GM21390 (cell line): ENCODE results near the gene ARMC2.
A peak's percentile ranks its signal among the peaks of the same experiment; 100 is the strongest.
"Not testable (repeated sequence)": the region's sequence is repeated elsewhere in the genome, so short reads cannot be mapped to it uniquely, and the experiment has no call there.

Source experiments
- ATAC-seq: cut with Tn5 transposase; IDR thresholded peaks from one replicate; pipeline ENCODE4 v1.9.1; 2021; ENCODE audit not compliant: unreplicated experiment

Gene ARMC2

DNA sequence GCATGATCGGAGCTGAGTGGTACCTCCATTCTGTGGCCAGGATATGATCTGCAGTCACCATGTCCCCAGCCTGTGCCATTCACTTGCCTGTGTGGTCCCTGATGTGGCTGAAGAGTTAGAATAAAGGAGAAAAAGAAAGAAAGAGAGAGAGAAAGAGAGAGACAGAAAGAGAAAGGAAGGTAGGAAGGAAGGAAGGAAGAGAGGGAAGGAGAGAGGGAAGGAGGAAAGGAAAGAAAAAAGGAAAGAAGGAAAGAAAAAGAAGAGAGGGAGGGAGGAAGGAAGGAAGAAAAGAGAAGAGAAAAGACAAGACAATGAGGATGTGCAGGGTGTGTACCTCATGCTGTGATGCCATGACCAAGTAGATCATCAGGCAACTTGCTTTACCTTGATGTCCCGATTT lies 22.1 kb downstream of the ARMC2 start:
- no peak for ATAC-seq

DNA sequence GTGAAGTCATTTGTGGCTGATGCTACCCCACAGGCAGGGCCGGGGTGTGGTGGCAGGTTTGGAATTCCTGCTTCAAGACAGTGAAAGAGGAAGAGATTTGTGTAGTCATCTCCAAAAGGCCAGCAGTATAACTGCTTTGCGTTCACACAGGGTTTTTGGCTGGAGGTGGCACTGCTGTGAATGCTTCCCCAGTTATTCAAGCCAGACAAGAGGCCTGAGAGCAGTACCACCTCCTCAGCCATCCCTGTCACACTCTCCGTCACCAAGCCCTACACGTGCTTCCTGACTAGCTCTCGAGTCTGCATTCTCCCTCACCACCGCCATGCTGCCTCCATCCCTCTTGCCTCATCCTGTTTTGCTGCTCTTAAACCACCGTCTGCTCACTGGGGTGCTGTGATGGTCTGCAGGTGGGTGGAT lies 23.9 kb downstream of the ARMC2 start:
- no peak for ATAC-seq

DNA sequence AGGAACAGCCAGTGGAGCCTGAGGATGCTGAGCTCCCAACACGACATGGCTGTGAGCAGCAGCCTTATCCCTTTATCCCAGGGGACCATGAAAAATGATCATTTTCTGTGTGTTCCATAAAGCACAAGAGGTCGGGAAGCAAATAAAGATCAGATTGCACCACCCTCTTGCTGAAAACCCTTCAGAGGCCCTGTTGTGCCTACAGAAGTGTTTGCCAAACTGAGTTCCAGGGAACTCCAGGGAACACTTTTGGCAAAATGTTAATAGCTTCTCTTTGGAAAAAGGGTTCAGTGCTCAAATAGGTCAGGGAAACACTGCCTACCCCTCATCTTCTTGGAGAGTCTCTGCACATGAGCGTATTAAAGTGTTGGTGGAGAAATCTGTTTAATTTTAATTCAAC lies 24.4 kb downstream of the ARMC2 start:
- no peak for ATAC-seq

DNA sequence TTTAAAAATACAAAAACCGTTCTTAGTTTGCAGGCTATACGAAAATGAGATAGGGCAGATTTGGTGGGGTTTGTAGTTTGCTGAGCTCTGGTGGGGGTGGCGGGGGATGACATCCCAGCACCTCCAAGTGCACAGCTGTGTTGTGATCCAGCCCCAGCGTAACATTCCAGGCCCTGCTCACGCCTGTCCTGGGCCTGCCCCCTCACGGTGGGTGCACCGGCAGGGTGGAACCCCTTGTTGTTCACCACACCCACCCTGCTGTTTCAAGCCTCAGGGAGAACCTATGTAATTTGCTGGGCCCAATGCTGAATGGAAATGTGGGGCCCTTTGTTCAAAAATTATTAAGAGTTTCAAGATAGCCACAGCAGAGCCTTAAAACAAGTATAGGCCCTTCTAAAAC lies 25.0 kb downstream of the ARMC2 start:
- ATAC-seq, result no peak

DNA sequence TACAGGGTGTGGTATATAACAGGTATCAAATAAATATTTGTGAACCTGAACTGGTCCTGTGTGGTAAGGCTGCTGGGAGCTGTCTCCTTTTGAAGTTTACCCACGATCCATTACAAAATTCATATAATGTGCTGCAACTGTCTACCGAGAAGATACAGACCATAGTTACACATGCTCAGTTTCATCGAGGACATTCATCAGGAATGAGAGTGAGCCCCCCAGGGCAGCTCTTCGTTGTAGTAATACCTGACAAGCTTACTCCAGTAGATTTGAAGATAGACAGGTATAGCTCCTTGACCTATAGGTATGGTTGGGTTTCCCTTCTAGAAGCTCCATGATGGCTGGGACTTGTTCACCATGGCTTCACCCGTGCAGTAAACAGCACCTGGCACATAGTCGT lies 25.7 kb downstream of the ARMC2 start:
- ATAC-seq, result no peak

DNA sequence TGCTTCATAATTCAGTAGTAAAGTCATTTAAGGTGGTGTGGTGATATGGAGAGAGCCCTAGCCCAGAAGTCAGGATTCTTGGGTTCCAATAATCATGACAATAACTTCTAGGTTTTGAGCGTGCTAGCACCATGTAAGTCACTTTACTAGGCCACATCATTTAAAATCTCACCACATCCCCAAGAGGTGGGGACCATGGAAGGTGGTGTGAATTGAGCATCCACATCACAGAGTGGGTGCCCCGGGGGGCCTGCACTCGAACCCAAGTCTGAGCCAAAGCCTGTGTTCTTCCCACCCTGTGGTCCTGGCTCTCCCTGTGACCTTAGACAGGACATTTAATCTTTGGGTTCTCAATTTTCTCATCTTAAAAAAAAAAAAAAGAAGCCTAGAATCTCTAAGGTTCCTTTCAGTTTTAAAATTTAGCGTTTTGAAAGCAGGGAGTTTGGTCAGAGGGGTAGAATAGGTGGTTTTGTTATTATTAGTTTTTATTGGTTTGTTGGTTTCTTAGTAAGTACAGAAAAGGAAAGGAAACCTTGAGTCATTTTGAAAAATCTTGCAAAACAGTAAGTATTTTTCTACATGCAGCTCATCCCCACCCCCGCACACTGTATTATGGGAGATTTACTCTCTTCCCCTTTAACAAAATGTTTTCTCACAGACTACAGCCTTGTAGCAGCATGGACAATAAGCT lies 26.4 kb downstream of the ARMC2 start:
- peak; percentile 84 for ATAC-seq

DNA sequence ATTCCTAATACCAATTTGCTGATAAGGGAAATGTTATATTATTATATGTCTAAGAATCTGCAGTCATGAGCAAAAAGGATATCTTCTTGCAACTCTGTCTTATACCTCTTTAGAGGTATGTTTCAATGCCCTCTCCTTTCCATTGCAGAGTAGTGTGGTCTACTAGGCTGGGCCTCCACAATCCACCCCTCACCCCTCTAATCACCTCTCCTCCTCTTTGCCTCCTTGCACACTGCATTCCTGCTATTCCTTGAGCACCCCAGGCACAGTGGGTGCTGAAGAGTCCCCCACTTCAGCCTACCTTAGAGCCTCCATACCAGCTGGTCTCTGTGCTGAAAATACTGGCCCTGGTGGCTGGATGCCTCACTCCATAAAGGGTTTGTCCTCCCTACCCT lies 26.9 kb downstream of the ARMC2 start:
- no peak for ATAC-seq

DNA sequence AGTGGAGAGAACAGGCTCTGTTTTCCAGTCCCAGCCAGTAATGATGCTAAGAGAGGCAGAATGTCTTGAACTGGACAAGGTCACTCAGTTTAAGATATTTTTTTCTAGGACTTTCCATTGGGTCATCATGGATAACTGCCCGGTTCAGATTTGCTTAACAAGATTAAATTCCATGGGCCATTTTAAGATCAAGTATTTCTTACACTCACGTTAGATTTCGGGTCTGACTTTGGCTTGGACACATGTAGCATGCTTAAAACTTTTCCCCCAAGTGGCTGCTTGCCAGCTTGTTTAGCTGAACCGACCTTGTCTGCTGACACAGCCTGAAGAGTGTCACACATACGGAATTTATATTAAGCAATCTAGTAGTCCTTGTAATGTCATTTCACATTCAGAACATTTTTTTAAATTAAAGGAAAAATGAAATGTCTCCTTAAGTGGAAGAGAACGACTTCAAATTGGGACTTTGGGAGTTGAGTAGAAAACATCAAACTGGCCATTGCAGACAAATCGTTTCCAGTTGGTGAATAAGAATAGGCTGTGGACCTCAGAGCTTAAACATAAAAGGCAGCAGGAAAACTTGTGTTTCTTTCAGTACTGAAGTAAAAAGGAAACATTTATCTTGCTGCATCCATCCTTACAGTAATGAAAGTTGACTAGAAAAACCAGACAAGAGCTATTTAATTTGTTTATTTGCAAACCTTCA lies 29.0 kb downstream of the ARMC2 start:
- ATAC-seq, result no peak

DNA sequence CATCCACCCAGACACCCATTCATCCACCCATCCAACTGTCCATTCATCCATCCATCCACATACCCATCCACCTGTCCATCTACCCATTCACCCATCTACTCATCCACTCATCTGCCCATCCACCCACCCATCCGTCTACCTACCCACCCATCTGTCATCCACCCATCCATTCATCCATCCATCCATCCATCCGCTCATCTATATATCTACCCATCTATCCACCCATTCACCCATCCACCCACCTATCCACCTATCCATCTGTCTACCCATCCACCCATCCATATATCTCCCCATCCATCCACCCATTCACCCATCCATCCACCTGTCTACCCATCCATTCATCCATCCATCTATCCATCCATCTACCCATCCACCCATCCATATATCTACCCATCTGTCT lies 30.7 kb downstream of the ARMC2 start:
- no peak for ATAC-seq

DNA sequence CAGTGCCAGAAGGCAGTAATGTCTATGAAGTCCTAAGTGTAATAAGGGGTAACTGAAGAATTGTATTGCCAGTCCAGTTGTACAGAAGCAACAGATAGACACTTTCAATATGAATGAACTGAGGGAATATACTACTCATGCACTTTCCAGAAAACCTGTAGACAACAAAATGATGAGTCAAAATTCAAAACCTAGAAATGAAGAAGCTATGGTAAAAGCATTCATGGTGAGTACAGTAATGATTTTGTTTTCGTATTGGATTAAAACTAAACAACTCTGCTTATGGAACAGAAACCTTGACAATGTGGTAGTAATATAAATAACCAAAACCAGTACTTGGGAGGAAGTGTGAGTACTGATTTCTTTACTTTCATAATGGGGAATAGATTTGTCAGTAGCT lies 35.0 kb downstream of the ARMC2 start:
- ATAC-seq, result peak; percentile 91

DNA sequence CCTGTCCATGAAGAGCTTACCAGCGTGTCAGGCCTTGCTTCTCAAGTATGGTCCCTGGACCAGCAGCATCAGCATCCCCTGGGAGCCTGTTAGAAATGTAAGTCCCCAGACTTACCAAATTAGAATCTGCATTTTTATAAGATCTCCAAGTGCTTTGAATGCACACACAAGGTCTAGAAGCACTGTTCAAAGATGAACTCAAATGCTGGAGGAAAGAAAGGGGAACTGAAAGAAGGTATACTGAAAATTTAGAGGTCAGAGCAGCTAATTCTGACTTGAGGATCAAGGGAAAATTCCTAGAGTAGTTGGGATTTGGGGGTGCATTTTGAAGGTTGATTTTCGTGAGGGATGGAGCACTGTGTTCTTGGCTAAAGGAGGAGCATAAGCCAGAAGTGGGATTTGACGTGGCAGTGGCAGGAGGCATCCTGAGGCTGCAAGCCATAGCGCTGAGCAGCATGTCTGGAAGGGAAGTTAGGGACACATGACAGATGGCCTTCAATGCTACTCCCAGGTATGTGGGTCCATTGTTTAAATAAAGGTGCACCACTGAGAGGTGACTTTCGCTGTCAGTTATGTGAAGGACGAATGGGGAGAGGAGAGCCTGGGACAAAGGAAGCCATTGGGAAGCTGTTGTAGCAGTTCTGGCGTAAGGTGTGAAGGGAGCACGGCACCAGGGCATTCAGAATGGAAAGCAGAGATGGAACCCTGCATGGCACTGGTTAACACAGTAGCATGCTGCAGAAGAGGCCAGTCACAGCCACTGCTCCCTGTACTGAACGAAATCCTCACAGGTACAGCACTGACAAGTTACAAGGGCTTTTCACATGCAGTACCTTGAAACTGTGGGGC lies 36.2 kb downstream of the ARMC2 start:
- no peak for ATAC-seq

DNA sequence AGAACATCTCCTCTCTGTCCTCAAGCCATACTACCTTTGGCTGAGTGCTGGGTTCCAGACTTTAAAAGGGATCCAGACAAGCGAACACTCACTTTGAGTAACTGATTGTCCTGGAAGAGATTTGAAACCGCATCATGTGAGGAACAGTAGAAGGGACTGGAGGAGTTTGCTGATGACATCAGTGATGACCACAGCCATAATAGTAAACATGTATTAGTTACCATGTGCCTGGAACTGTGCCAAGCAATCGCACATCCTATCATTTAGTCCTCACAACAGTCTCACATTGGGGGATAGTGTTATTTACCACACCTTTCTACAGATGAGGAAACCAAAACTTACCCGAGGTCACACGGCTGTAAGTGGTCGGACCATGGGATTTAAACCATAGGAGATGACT lies 39.8 kb downstream of the ARMC2 start:
- ATAC-seq, result no peak

DNA sequence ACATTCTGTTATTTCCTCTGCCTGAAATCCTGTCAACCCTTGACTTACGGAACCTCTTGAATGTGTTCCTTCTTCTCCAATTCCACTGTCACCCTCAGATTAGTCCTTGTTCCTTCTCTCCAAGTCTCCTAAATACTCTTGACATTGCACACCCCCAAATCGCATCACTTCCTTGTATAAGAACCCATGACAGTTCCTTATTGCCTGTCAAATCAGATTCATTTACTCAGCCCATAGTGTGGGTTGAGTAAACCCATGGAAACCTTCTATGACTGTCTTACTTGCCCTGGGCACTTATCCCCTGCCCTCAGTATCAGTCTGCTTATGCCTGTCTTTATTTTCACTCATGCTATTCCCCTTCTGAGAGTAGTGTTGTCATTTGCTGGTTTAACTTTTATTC lies 40.5 kb downstream of the ARMC2 start:
- ATAC-seq, result no peak

DNA sequence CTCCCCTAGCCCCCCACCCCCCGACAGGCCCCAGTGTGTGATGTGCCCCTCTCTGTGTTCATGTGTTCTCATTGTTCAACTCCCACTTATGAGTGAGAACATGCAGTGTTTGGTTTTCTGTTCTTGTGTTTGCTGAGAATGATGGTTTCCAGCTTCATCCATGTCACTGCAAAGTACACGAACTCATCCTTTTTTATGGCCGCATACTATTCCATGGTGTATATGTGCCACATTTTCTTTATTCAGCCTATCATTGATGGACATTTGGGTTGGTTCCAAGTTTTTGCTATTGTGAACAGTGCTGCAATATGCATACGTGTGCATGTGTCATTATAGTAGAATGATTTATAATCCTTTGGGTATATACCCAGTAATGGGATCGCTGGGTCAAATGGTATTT lies 42.7 kb downstream of the ARMC2 start:
- not testable (repeated sequence) for ATAC-seq

DNA sequence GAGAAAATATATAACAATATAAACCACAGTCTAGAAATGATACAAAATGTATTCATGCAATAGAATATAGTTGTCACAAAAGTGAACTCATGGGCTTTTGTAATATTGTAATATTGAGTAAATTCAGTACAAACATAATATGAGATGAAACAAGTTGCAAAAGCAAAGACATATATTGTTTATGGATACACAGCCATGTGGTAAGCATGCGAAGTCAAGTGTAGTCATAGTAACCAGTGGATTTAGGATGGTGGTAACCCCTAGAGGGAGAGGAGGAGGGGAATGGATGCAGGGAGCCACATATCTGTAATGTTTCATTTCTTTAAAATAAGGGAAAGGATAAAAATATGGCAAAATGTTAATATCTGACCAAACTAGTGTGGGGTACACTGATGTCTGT lies 47.3 kb downstream of the ARMC2 start:
- ATAC-seq, result no peak

DNA sequence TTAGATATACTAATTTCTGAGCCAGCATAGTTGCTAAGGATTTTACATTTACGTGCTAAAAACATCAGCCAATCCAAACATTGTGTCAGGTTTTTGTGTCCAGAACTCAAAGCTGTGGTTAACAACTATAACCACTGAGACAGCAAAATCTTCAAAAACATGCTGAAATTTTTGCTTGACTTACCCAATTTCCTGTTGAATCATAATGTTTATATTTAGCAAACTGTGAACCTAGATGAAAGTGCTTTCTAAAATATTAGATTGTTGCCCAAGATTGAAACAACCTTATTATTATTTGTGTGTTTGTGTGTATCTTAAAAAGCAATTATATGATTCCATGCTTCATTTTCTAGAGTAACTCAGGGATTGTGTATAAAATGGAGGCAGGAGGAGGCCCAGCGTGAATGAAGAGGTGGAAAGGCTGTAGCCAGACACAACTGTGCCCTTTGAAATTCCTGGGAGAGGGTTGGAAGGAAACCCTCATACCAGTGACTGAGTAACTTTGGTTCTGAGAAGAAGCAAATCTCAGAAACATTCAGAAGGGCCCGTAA lies 48.0 kb downstream of the ARMC2 start:
- ATAC-seq, result peak; percentile 51

DNA sequence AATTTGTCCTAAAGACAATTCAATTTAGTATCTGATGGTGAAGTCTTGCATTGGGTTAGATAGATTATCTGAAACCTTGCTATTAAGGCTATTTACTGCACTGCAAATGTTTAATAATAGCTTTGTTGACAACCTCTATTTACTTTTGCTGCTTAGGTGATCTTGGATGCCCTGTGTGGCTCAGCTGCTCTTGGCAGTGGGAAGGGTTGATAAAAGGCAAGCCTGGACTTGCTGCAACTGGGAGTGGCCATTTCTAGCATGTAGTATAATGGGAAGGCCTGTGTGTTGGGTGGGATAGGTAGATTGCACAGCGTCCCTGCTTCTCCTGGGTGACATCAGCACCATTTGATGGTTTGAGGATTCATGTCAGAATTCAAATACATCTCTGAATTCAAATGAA lies 49.1 kb downstream of the ARMC2 start:
- no peak for ATAC-seq

DNA sequence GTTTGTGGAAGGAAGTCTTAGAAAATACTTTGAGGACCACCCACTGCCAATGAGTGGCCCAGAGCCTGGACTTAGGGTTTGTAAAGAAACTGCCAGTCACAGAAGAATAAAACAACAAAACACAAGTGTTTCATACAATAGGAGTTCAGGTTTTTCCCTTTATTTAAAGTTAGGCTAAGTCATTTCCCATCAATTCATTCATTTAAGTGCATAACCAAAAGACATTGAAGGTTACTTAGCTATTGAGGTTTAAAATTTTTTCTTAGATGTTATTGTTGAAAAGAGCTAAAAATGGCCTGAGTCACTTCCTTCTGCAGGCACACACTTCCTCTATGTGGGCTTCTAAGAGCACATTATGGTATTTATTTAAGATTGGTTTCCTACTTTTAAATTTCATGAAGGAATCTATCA lies 54.2 kb downstream of the ARMC2 start:
- no peak for ATAC-seq

DNA sequence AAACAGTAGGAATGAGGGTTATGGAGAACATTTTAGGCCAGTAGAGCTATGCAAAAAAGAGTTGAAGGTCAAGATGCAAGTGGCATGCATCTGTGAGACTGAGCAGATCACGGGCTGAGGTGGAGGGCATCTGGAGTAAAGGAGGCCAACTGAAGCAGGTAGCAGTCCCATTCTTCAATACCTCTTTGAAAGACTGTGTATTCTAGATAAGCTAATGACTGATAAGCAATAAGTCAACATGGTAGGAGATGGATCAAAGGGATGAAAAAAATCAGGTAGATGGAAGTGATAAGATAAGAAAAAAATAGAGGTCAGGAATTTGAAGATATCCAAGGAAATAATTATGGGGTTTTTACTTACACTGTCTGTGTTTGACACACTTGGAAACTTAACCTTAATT lies 55.6 kb downstream of the ARMC2 start:
- no peak for ATAC-seq

DNA sequence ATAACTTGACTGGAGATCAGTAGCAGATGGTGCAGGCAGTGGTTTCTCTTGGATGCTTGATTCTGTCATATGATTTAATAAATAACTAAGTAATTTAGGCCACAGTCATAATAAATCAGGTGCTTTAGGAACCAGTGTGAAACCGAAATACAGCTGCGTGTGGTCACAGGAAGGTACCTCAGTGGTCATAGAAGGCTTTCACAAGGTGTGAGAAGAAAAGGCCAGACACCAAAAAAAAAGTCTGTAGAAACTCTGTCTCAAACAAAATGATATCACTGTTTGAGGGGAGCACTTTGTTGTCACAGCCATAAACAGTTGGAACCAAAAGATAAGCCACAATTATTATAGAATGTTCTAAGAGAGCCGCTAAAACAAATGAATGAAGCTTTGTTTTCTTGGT lies 56.5 kb downstream of the ARMC2 start:
- peak; percentile 99 for ATAC-seq

DNA sequence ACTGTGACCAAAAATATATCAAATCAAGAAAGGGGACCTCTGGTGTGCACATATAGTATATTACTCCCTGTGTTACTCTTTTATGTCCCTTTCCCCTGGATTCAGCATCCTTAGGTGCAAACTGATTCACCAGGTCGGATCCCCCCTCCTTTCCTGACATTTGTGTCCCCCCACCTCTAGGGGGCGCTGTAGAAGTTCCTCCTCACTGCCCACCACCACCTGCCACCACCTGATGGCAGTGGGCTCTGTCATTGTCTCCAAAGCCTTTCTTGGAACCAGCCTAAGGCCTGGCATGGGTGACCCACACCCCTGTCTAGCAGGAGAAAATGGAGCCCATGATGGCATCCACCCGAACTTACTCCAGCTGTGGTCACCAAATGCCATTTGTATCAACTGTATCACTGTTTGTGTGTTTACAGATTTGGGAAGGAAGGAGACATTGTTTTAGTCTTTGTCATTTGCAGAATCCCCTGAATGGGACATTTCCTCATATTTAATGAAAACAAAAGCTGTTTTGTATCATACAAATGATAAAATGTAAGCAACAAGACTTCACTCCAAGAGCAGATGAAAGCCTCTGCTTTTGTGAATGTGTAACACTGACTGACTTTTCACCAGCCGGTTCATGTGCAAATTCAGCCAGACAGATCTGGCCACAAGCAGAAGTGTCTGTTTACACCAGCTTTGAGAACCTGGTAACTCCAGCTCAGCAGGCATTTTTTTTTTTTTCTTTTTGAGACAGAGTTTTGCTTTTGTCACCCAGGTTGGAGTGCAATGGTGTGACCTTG lies 66.2 kb downstream of the ARMC2 start:
- ATAC-seq, result no peak
